Measurements from ENCODE around the gene NAALADL1.
A peak's percentile ranks its signal among the peaks of the same experiment; 100 is the strongest.

Gene NAALADL1

DNA sequence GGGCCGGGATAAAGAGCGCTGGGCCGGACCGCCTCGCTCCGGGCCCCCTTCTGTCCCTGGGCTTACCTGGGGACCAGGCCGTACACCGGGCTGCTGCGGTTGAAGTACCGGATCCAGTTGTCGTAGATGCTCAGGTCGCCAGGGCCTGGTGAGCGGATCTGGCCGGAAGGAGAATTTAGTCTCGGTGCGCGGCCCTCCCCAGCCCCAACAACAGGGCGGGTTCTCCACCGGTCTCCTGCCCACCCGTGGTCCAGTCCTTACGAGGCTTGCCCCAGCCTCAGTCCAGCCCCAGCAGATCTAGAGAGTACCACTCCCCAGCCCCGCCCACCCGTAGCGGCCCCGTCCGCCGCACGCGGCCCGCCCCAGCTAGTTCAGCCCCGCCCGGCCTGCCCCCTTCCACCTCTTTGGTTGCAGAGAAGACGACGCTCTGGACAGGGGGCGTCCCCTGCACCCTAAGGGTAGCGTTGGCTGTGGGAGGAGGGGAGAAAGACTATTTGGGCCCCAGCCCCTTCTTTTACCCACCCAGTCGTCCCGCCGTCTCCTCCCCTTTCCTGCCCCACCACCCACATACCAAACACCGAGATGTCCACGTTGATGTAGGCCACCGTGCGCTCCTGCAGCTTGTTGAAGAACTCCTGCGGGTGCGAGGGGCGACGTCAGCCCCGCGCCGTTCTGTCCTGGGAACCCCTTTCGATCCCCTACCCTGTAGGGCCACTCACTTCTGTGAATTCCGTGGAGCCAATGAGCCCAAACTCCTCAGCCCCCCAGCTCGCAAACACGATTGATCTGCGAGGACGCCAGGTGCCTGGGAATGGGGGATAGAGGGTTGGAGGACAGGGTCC lies 10.6 kb downstream of the NAALADL1 start:
- TF ChIP-seq, protein P1, sequence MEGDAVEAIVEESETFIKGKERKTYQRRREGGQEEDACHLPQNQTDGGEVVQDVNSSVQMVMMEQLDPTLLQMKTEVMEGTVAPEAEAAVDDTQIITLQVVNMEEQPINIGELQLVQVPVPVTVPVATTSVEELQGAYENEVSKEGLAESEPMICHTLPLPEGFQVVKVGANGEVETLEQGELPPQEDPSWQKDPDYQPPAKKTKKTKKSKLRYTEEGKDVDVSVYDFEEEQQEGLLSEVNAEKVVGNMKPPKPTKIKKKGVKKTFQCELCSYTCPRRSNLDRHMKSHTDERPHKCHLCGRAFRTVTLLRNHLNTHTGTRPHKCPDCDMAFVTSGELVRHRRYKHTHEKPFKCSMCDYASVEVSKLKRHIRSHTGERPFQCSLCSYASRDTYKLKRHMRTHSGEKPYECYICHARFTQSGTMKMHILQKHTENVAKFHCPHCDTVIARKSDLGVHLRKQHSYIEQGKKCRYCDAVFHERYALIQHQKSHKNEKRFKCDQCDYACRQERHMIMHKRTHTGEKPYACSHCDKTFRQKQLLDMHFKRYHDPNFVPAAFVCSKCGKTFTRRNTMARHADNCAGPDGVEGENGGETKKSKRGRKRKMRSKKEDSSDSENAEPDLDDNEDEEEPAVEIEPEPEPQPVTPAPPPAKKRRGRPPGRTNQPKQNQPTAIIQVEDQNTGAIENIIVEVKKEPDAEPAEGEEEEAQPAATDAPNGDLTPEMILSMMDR (conservative IDR thresholded peaks at IDR 0.05) = no peak

DNA sequence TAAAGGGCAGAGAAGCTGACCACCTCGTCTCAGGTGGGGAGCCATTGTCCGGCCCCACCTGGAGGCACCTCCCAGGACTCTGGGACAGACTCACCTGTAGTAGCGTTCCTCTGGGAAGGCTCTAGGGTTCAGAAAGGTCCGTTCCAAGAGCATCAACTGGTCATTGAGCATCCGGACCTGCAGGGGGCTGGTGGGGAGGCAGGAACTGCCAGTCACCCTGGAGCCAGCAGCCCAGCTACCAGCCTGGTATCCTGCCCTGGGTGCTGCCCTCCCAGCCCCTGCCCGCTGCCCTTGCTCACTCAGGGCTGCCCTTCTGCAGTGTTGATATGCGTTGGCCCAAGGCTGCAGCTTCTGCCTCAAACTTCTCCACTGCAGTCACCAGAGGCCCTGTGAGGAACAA lies 12.6 kb downstream of the NAALADL1 start:
- no peak overlapping the region for H3K27ac ChIP-seq
- TF ChIP-seq, protein P1 (conservative IDR thresholded peaks at IDR 0.05) = no peak

More for the DNA sequence above, 10.6 kb downstream of the NAALADL1 start:
- H3K27ac ChIP-seq = no peak overlapping the region

DNA sequence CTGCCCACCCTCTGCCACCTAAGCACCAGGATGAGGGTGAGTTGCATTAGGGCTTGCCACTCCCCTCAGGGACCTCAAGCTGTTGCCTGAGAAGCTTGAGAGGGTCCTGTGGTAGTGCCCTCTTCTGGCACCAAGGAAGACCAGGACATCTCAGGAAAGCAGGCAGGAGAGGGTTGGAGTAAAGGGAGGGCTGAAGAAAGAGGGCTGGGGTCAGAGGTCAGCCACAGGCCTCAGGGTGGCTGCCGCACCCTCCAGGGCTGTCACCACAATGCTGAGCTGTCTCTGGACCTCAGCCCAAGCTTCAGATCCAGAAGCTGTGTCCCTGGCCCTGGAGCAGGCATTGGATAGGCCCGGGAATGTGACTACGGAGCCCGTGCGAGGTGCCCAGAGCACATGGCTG lies 13.3 kb downstream of the NAALADL1 start:
- TF ChIP-seq, protein P1 (conservative IDR thresholded peaks at IDR 0.05) = no peak

DNA sequence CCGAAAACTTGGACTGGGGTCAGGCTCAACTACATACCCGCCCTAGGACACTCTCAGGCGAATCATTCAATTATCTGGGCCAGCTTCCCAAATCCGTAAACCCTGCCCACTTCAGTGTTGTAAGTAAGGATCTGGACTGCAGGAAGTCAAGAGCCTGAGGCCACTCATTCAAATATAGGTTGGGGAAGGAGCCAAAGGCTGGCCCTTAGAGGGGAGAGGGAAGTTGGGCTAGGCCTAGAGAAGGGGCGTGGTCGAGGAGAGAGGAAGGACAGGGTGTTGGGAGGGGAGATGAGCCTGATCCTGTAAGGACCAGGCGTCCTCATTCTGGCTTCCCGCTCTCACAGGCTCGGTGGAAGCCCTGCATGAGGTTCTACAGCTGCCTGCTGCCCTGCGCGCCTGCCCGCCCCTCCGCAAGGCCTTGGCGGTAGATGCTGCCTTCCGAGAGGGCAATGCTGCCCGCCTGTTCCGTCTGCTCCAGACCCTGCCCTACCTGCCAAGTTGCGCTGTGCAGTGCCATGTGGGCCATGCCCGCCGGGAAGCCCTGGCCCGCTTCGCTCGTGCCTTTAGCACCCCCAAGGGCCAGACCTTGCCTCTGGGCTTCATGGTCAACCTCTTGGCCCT lies 14.4 kb downstream of the NAALADL1 start:
- H3K27ac ChIP-seq = peak overlapping the region; percentile 95; the same call in 1 of the 2 replicates
- TF ChIP-seq, protein P1 (conservative IDR thresholded peaks at IDR 0.05) = no peak

More for the DNA sequence above, 13.3 kb downstream of the NAALADL1 start:
- H3K27ac ChIP-seq = no peak overlapping the region

DNA sequence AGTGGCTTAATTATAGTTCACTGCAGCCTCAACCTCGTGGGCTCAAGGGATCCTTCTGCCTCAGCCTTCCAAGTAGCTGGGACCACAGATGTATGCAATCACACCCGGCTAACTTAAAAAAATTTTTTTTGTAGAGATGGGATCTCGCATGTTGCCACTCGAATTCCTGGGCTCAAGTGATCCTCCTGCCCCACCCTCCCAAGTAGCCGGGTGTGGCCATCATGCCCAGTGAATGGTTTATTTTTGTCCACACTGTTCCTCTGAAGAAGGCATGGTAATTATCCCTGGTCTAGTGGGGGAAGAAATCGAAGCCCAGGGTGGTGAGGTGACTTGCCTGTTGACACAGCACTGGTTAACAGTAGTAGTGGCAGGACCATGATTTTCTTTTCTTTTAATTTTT lies 15.5 kb downstream of the NAALADL1 start:
- TF ChIP-seq, protein P1 (conservative IDR thresholded peaks at IDR 0.05) = no peak
- H3K27ac ChIP-seq = peak overlapping the region; percentile 95

DNA sequence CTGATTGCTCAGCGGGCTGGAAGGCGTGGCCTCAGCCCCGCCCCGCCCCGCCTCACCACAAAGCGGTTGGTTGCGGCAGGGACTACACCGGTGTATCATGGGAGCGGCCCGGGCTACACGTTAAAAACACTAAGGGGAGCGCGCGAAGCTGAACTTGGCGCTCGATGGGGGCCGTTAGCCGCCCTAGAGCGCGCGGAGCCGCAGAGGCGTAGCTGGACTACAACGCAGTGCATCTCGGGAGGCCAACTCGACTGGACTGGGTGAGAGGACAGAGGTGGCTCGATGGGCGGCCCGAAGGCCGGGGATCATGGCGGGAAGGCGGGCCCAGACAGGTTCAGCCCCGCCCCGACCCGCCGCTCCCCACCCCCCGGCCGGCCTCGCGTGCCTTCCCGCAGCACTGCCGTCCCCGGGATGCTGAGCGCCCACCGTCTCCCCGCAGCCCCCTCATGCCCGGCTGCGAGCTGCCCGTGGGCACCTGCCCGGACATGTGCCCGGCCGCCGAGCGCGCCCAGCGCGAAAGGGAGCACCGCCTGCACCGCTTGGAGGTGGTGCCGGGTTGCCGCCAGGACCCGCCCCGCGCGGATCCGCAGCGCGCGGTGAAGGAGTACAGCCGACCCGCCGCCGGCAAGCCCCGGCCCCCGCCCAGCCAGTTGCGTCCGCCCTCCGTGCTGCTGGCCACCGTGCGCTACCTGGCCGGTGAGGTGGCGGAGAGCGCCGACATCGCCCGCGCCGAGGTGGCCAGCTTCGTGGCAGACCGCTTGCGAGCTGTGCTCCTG lies 17.3 kb downstream of the NAALADL1 start, which contains the start of gene SAC3D1:
Gene SAC3D1, plus strand, starts transcription at position 364 of the 776 bp plus-strand sequence. Its CDS starts 83 bp downstream, at position 447.
- TF ChIP-seq, protein P1 (conservative IDR thresholded peaks at IDR 0.05) = no peak
- H3K27ac ChIP-seq = peak within 1 kb of the TSS; percentile 95

DNA sequence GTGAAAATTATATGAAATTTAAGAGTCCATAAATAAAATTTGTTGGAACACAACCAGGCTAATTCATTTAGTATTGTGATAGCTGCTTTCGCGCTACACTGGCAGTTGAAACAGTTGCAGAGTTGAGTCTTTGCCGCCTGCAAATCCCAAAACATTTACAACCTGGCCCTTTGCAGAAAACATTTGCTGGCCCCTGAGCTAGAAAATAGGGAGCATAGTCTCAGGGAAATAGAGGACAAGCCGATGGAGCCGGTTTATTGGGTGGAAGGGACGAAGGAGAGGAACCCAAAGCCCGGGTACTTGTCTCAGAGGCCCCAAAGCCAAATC lies 17.9 kb downstream of the NAALADL1 start:
- H3K27ac ChIP-seq = peak overlapping the region; percentile 95
- TF ChIP-seq, protein P1 (conservative IDR thresholded peaks at IDR 0.05) = no peak
